ENCODE measurements around the gene GZF1. TPM values are rescaled to one million over a fixed set of nuclear protein-coding genes. Genes with fewer than 3 reads are reported as not detected.

GZF1 gene
- total RNA-seq: 10 to 100 TPM; 19.6 TPM

DNA sequence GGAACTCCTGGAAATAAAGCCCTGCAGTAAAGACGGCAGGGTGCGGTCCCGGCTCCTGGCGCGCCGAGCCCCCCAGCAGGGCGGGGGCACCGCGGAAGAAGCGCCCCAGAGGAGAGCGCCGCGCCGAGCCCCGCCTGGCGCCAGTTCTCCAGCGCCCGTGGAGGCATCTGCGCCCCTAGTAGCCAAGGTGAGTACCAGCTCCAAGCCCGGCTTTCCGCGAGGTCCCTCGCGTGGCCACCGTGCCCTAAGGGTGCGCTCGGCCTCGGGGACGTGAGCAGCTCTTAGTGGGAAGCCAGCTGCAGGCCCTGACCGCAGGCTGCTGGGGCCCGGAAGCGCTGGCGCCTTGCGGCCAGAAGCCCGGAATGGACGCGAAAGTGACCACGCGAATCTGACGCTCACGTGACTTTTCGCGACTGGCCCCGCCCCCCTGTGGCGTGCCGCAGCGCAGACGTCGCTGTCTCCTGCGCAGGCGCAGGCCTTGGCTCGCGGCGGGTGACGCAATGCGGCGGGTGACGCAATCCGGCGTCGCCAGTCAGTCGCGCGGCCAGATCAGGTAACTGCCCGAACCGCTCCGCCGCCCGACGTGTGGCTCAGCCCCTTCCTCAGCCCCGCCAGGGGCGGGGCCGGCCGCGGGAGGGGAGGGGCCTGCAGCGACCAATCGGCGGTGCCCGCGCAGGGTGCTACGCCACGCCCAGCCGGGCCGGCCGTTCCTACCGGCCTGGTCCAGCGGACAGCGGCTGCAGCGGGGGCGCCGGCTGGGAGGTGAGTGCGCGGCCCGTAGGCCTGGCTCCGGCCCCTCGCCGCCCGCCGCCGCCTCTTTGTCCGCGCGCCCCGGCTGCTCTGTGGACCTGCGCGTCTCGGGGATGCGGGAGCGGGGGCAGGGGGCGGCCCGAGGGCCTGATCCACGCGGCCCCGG, at the start of gene GZF1:
Gene GZF1 (plus strand): TSS at position 707 of the 916 bp plus-strand sequence. CDS start 2,202 bp downstream, outside the sequence.

DNA sequence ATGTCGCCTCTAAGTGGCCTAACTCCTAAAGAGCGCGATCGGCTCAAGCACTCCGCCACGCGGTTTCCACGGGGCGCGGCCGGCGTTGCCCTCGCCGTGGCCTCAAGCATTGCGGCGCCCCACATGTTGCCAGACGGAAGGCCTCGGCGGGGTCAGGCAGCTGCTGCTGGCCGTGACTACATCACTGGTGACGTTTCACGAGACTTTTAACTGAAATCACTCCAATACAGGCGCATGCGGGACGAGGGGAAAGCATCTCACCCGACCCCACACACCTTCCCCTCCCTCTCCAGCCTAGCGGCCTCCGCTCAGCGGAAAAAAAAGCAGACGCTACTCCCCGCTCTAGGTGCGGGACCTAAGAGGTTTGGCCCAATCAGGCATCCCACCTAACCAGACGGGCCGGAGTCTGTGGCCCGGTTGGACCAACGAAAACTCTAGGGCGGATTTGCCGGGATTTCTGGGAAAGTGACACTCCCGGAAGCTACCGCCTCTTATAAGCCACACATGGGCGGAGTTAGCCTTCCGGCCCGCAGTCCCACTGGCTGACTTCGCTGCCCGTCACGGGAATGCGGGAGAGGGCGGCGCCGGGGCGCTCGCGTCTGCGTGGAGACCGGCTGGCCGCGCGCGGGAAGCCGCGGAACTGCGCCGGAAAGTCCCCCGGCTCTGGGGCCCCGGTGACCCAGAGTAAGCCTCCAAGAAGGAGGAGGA, 11.6 kb upstream of the GZF1 start, which contains the start of gene NXT1:
Gene NXT1 (plus strand): TSS at position 596 of the 708 bp plus-strand sequence. CDS start 3,251 bp downstream, outside the sequence.

DNA sequence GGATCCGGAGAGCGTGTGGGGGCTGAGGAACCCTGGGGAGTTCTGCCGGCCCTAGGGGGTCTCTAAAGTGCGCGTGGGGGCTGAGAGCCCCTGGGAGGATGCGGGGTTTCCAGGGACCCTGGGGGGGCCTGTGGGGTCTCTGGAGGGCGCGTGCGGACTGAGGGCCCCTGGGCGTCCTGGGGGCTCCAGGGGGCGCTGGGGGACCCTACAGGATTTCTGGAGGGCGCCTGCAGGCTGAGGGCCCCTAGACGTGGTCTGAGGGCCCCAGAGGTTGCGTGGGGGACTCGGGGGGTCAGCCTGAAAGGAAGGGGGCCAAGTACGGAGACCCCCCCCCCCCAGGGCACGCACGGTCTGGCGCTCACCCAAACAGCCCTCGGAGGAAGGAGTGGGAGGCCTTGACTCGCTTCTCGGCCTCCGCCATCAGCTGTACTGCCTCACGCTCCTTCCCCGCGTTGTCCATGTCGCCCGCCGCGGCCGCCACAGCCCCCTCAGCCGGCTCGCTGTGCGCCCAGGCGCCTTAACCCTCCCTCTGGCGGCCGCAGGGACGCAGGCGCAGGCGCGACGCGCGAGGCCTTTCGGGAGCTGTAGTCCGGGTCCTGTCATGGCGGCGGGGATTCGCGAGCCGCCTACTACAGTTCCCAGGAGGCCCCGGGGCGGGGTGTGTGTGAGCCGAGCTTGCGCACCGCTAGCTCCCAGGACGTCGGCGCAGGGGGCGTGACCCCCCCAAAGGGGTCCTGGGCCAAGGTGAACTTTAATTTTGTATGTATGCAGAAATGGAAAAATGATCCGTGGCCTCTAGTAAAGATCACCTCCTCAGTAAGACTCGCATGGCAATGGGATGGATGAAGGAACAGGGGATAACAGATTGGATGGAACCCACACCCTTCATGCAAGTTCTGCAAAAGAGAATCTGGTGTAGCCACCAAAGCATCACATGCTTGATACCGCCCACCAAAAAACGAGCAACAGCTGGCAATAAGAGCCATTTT, 59.3 kb downstream of the GZF1 start, which contains the start of gene NAPB:
Gene NAPB (minus strand): TSS at position 546 of the 989 bp plus-strand sequence. CDS start 86 bp downstream, at position 460.

Small RNA genes within 50 kb of the gene (small RNA-seq; reads per million reads assigned to genes)
- gene RNA5SP479: 0 reads per million in 2 donors

Other genes with a start within 250 kb of the GZF1 start
- gene NXT1, start 11.4 kb upstream of the GZF1 start, total RNA-seq: 10 to 100 TPM; 12.0 to 31.6 TPM
- 10 to 100 TPM in 1 of 2 donors, 1 to 10 TPM in 1; 6.2 to 11.0 TPM for gene NAPB, start 59.3 kb downstream of the GZF1 start, total RNA-seq
- not detected for gene CSTL1, start 77.5 kb downstream of the GZF1 start, total RNA-seq
- gene CST11, start 90.7 kb downstream of the GZF1 start, total RNA-seq: not detected
- not detected for gene CST8, start 128.9 kb downstream of the GZF1 start, total RNA-seq
- not detected for gene CST9L, start 206.3 kb downstream of the GZF1 start, total RNA-seq
- gene CST9, start 243.7 kb downstream of the GZF1 start, total RNA-seq: not detected

All from melanocyte of skin (primary cell).